ENCODE data around the gene POU2F1.
"Not testable (repeated sequence)": the region's sequence is repeated elsewhere in the genome, so short reads cannot be mapped to it uniquely, and the experiment has no call there.

The POU2F1 gene

GRCh38 chr1:167233373-167233772 is 12.7 kb downstream of the POU2F1 start:
- DNase-seq (ENCODE audit: low read depth) = no peak
- H3K4me1 ChIP-seq (ENCODE audit: control insufficient read depth, insufficient read depth, low read length) = no peaks in the 10 kb centered on the region
- no peaks in the 10 kb centered on the region for H3K36me3 ChIP-seq (ENCODE audit: control insufficient read depth, insufficient read depth, low read length, severe bottlenecking)
- no peaks in the 10 kb centered on the region for H3K9me3 ChIP-seq (ENCODE audit: control insufficient read depth, low read length)
- H3K9ac ChIP-seq (ENCODE audit: low read length) = no peak overlapping the region
- no peaks in the 10 kb centered on the region for H3K27me3 ChIP-seq (replicated peaks; ENCODE audit: control insufficient read depth, insufficient read depth, low read length)
- no peak overlapping the region for H3K4me3 ChIP-seq (ENCODE audit: low read length)

- no peaks in the 10 kb centered on the region for H3K4me1 ChIP-seq (ENCODE audit: control insufficient read depth, insufficient read depth, low read length)
- H3K9ac ChIP-seq (ENCODE audit: low read length) = no peak overlapping the region
- H3K4me3 ChIP-seq (ENCODE audit: low read length) = no peak overlapping the region
- H3K36me3 ChIP-seq (ENCODE audit: control insufficient read depth, insufficient read depth, low read length, severe bottlenecking) = no peaks in the 10 kb centered on the region
- no peaks in the 10 kb centered on the region for H3K9me3 ChIP-seq (ENCODE audit: control insufficient read depth, low read length)
- no peaks in the 10 kb centered on the region for H3K27me3 ChIP-seq (replicated peaks; ENCODE audit: control insufficient read depth, insufficient read depth, low read length)
- no peak for DNase-seq (ENCODE audit: low read depth)
Observed at GRCh38 chr1:167237000-167237399, 16.3 kb downstream of the POU2F1 start.

GRCh38 chr1:167238713-167239112 is 18.0 kb downstream of the POU2F1 start:
- DNase-seq (ENCODE audit: low read depth) = no peak
- H3K4me3 ChIP-seq (ENCODE audit: low read length) = no peak overlapping the region
- H3K36me3 ChIP-seq (ENCODE audit: control insufficient read depth, insufficient read depth, low read length, severe bottlenecking) = peaks cover 3% of the 10 kb centered on the region
- no peaks in the 10 kb centered on the region for H3K27me3 ChIP-seq (replicated peaks; ENCODE audit: control insufficient read depth, insufficient read depth, low read length)
- no peak overlapping the region for H3K9ac ChIP-seq (ENCODE audit: low read length)
- H3K4me1 ChIP-seq (ENCODE audit: control insufficient read depth, insufficient read depth, low read length) = no peaks in the 10 kb centered on the region
- H3K9me3 ChIP-seq (ENCODE audit: control insufficient read depth, low read length) = no peaks in the 10 kb centered on the region

GRCh38 chr1:167239257-167239656 is 18.6 kb downstream of the POU2F1 start:
- DNase-seq (ENCODE audit: low read depth) = no peak
- Histone ChIP-seq H3K36me3 (ENCODE audit: control insufficient read depth, insufficient read depth, low read length, severe bottlenecking) (peaks cover 3% of the 10 kb centered on the region), H3K4me1 (ENCODE audit: control insufficient read depth, insufficient read depth, low read length) (no peaks in the 10 kb centered on the region), H3K27me3 (replicated peaks; ENCODE audit: control insufficient read depth, insufficient read depth, low read length) (no peaks in the 10 kb centered on the region), H3K9ac (ENCODE audit: low read length) (no peak overlapping the region), H3K4me3 (ENCODE audit: low read length) (no peak overlapping the region), H3K9me3 (ENCODE audit: control insufficient read depth, low read length) (no peaks in the 10 kb centered on the region)

- Histone ChIP-seq H3K9ac (ENCODE audit: low read length) (no peak overlapping the region), H3K4me1 (ENCODE audit: control insufficient read depth, insufficient read depth, low read length) (no peaks in the 10 kb centered on the region), H3K4me3 (ENCODE audit: low read length) (no peak overlapping the region), H3K9me3 (ENCODE audit: control insufficient read depth, low read length) (no peaks in the 10 kb centered on the region), H3K27me3 (replicated peaks; ENCODE audit: control insufficient read depth, insufficient read depth, low read length) (no peaks in the 10 kb centered on the region), H3K36me3 (ENCODE audit: control insufficient read depth, insufficient read depth, low read length, severe bottlenecking) (peaks cover 3% of the 10 kb centered on the region)
- no peak for DNase-seq (ENCODE audit: low read depth)
Observed at GRCh38 chr1:167244244-167244643, 23.6 kb downstream of the POU2F1 start.

GRCh38 chr1:167245168-167245567 is 24.5 kb downstream of the POU2F1 start:
- H3K9me3 ChIP-seq (ENCODE audit: control insufficient read depth, low read length); H3K4me1 ChIP-seq (ENCODE audit: control insufficient read depth, insufficient read depth, low read length); H3K9ac ChIP-seq (ENCODE audit: low read length); H3K27me3 ChIP-seq (replicated peaks; ENCODE audit: control insufficient read depth, insufficient read depth, low read length); DNase-seq (ENCODE audit: low read depth); H3K4me3 ChIP-seq (ENCODE audit: low read length); H3K36me3 ChIP-seq (ENCODE audit: control insufficient read depth, insufficient read depth, low read length, severe bottlenecking): not testable (repeated sequence)

- Histone ChIP-seq H3K9me3 (ENCODE audit: control insufficient read depth, low read length) (no peaks in the 10 kb centered on the region), H3K9ac (ENCODE audit: low read length) (no peak overlapping the region), H3K4me1 (ENCODE audit: control insufficient read depth, insufficient read depth, low read length) (no peaks in the 10 kb centered on the region), H3K36me3 (ENCODE audit: control insufficient read depth, insufficient read depth, low read length, severe bottlenecking) (peaks cover 3% of the 10 kb centered on the region), H3K27me3 (replicated peaks; ENCODE audit: control insufficient read depth, insufficient read depth, low read length) (no peaks in the 10 kb centered on the region), H3K4me3 (ENCODE audit: low read length) (no peak overlapping the region)
- DNase-seq (ENCODE audit: low read depth) = no peak
Observed at GRCh38 chr1:167246971-167247370, 26.3 kb downstream of the POU2F1 start.

GRCh38 chr1:167247754-167248153 is 27.1 kb downstream of the POU2F1 start:
- Histone ChIP-seq H3K36me3 (ENCODE audit: control insufficient read depth, insufficient read depth, low read length, severe bottlenecking) (no peaks in the 10 kb centered on the region), H3K4me1 (ENCODE audit: control insufficient read depth, insufficient read depth, low read length) (no peaks in the 10 kb centered on the region), H3K4me3 (ENCODE audit: low read length) (no peak overlapping the region), H3K9me3 (ENCODE audit: control insufficient read depth, low read length) (no peaks in the 10 kb centered on the region), H3K27me3 (replicated peaks; ENCODE audit: control insufficient read depth, insufficient read depth, low read length) (no peaks in the 10 kb centered on the region), H3K9ac (ENCODE audit: low read length) (no peak overlapping the region)
- no peak for DNase-seq (ENCODE audit: low read depth)

- no peaks in the 10 kb centered on the region for H3K4me1 ChIP-seq (ENCODE audit: control insufficient read depth, insufficient read depth, low read length)
- H3K4me3 ChIP-seq (ENCODE audit: low read length) = no peak overlapping the region
- peak; percentile 21 for DNase-seq (ENCODE audit: low read depth)
- H3K9ac ChIP-seq (ENCODE audit: low read length) = no peak overlapping the region
- no peaks in the 10 kb centered on the region for H3K27me3 ChIP-seq (replicated peaks; ENCODE audit: control insufficient read depth, insufficient read depth, low read length)
- H3K9me3 ChIP-seq (ENCODE audit: control insufficient read depth, low read length) = no peaks in the 10 kb centered on the region
- H3K36me3 ChIP-seq (ENCODE audit: control insufficient read depth, insufficient read depth, low read length, severe bottlenecking) = no peaks in the 10 kb centered on the region
Observed at GRCh38 chr1:167248707-167249642, 28.3 kb downstream of the POU2F1 start.

GRCh38 chr1:167249702-167250101 is 29.0 kb downstream of the POU2F1 start:
- H3K4me1 ChIP-seq (ENCODE audit: control insufficient read depth, insufficient read depth, low read length) = no peaks in the 10 kb centered on the region
- H3K9me3 ChIP-seq (ENCODE audit: control insufficient read depth, low read length) = no peaks in the 10 kb centered on the region
- DNase-seq (ENCODE audit: low read depth) = no peak
- no peak overlapping the region for H3K4me3 ChIP-seq (ENCODE audit: low read length)
- no peak overlapping the region for H3K9ac ChIP-seq (ENCODE audit: low read length)
- no peaks in the 10 kb centered on the region for H3K36me3 ChIP-seq (ENCODE audit: control insufficient read depth, insufficient read depth, low read length, severe bottlenecking)
- H3K27me3 ChIP-seq (replicated peaks; ENCODE audit: control insufficient read depth, insufficient read depth, low read length) = no peaks in the 10 kb centered on the region

- H3K4me3 ChIP-seq (ENCODE audit: low read length) = no peak overlapping the region
- H3K9me3 ChIP-seq (ENCODE audit: control insufficient read depth, low read length) = no peaks in the 10 kb centered on the region
- H3K27me3 ChIP-seq (replicated peaks; ENCODE audit: control insufficient read depth, insufficient read depth, low read length) = no peaks in the 10 kb centered on the region
- no peak overlapping the region for H3K9ac ChIP-seq (ENCODE audit: low read length)
- no peaks in the 10 kb centered on the region for H3K36me3 ChIP-seq (ENCODE audit: control insufficient read depth, insufficient read depth, low read length, severe bottlenecking)
- no peak for DNase-seq (ENCODE audit: low read depth)
- no peaks in the 10 kb centered on the region for H3K4me1 ChIP-seq (ENCODE audit: control insufficient read depth, insufficient read depth, low read length)
Observed at GRCh38 chr1:167250482-167250881, 29.8 kb downstream of the POU2F1 start.

GRCh38 chr1:167251472-167251871 is 30.8 kb downstream of the POU2F1 start:
- DNase-seq (ENCODE audit: low read depth) = no peak
- no peak overlapping the region for H3K9ac ChIP-seq (ENCODE audit: low read length)
- no peaks in the 10 kb centered on the region for H3K36me3 ChIP-seq (ENCODE audit: control insufficient read depth, insufficient read depth, low read length, severe bottlenecking)
- H3K9me3 ChIP-seq (ENCODE audit: control insufficient read depth, low read length) = no peaks in the 10 kb centered on the region
- no peaks in the 10 kb centered on the region for H3K4me1 ChIP-seq (ENCODE audit: control insufficient read depth, insufficient read depth, low read length)
- no peaks in the 10 kb centered on the region for H3K27me3 ChIP-seq (replicated peaks; ENCODE audit: control insufficient read depth, insufficient read depth, low read length)
- H3K4me3 ChIP-seq (ENCODE audit: low read length) = no peak overlapping the region

Measured in adipocyte (in vitro differentiated cells).